ENCODE data around the gene KRTAP2-4.
A peak's percentile ranks its signal among the peaks of the same experiment; 100 is the strongest.
"Not testable (repeated sequence)": the region's sequence is repeated elsewhere in the genome, so short reads cannot be mapped to it uniquely, and the experiment has no call there.

KRTAP2-4 gene

GRCh38 chr17:41065829-41066624 lies at the start of gene KRTAP2-4:
TSS of gene KRTAP2-4 (minus strand) at chr17:41065879. CDS start at chr17:41065845, 34 bp downstream.
- DNase-seq: no peak

GRCh38 chr17:41111151-41111885 lies 45.6 kb upstream of the KRTAP2-4 start:
- DNase-seq: no peak

GRCh38 chr17:41108728-41109386 lies 43.2 kb upstream of the KRTAP2-4 start:
- not testable (repeated sequence) for DNase-seq

- no peak for DNase-seq
Measured at GRCh38 chr17:41107941-41108450, 42.3 kb upstream of the KRTAP2-4 start.

- not testable (repeated sequence) for DNase-seq
Measured at GRCh38 chr17:41105347-41105746, 39.7 kb upstream of the KRTAP2-4 start, which contains the start of gene KRTAP4-9. TSS of gene KRTAP4-9 (plus strand) at chr17:41105389. CDS start at chr17:41105389, 0 bp downstream.

- not testable (repeated sequence) for DNase-seq
Measured at GRCh38 chr17:41104386-41105038, 38.8 kb upstream of the KRTAP2-4 start.

GRCh38 chr17:41103896-41104295 lies 38.2 kb upstream of the KRTAP2-4 start:
- DNase-seq: no peak

- DNase-seq: no peak
Measured at GRCh38 chr17:41101586-41102259, 36.0 kb upstream of the KRTAP2-4 start, which contains the start of gene KRTAP4-16. TSS of gene KRTAP4-16 (minus strand) at chr17:41102209. CDS start at chr17:41102209, 0 bp downstream.

GRCh38 chr17:41099682-41100480 lies 34.2 kb upstream of the KRTAP2-4 start:
- peak; percentile 86 for DNase-seq

GRCh38 chr17:41098481-41098880 lies 32.8 kb upstream of the KRTAP2-4 start:
- DNase-seq: peak; percentile 47

- no peak for DNase-seq
Measured at GRCh38 chr17:41098042-41098441, 32.4 kb upstream of the KRTAP2-4 start, which contains the start of gene KRTAP4-8. TSS of gene KRTAP4-8 (minus strand) at chr17:41098142. CDS start at chr17:41098084, 58 bp downstream.

GRCh38 chr17:41096055-41096454 lies 30.4 kb upstream of the KRTAP2-4 start:
- DNase-seq: no peak

- DNase-seq: not testable (repeated sequence)
Measured at GRCh38 chr17:41088760-41089352, 23.2 kb upstream of the KRTAP2-4 start.

- DNase-seq: not testable (repeated sequence)
Measured at GRCh38 chr17:41084100-41084856, 18.6 kb upstream of the KRTAP2-4 start, which contains the start of gene KRTAP4-7. TSS of gene KRTAP4-7 (plus strand) at chr17:41084150. CDS start at chr17:41084207, 57 bp downstream.

- not testable (repeated sequence) for DNase-seq
Measured at GRCh38 chr17:41083427-41083826, 17.7 kb upstream of the KRTAP2-4 start.

- peak; percentile 45 for DNase-seq
Measured at GRCh38 chr17:41082626-41083025, 16.9 kb upstream of the KRTAP2-4 start.

GRCh38 chr17:41076788-41077187 lies 11.1 kb upstream of the KRTAP2-4 start:
- DNase-seq: no peak

- no peak for DNase-seq
Measured at GRCh38 chr17:41073676-41074075, 8.0 kb upstream of the KRTAP2-4 start.

GRCh38 chr17:41071606-41072360 lies 6.1 kb upstream of the KRTAP2-4 start:
- DNase-seq: no peak

All from amniotic stem cell (primary cell).